Heart left ventricle (tissue), 16 donors: ENCODE results near the gene FRMD4B. TPM values are rescaled to one million over a fixed set of nuclear protein-coding genes. Genes with fewer than 3 reads are reported as not detected.
"Not testable (repeated sequence)": the region's sequence is repeated elsewhere in the genome, so short reads cannot be mapped to it uniquely, and the experiment has no call there.

Source experiments
- ATAC-seq, 4 donors: fragments of 200-7000 bp; cut with Tn5 transposase; one replicate each; pipeline ENCODE4 v1.9.1; 2020 to 2022; ENCODE audit warnings: moderate library complexity in 4 of 4, mild to moderate bottlenecking in 3 of 4, moderate number of reproducible peaks in 1 of 4
- DNase-seq, 5 donors: peaks; one replicate each; pipeline ENCODE4 v3.0.0-alpha.2; 2020
- H3K27ac ChIP-seq, 12 donors: fragments of 200-600 bp; sonication (generic) in 4 of 12; one replicate each; pipeline versions ENCODE4 v1.5.0 to v1.8.0; 2016 to 2022; ENCODE audit warnings: mild to moderate bottlenecking in 2 of 12
- H3K27me3 ChIP-seq, 9 donors: fragments of 200-600 bp; sonication (generic) in 2 of 9; one replicate each; pipeline versions ENCODE4 v1.5.1 to v1.8.0; 2016 to 2022; ENCODE audit warnings: mild to moderate bottlenecking in 3 of 9
- H3K36me3 ChIP-seq, 9 donors: fragments of 200-600 bp; sonication (generic) in 2 of 9; one replicate each; pipeline versions ENCODE4 v1.5.0 to v1.8.0; 2018 to 2022; ENCODE audit warnings: mild to moderate bottlenecking in 2 of 9
- H3K4me1 ChIP-seq, 12 donors: fragments of 200-600 bp; sonication (generic) in 4 of 12; one replicate each; pipeline versions ENCODE4 v1.5.0 to v1.8.0; 2016 to 2022; ENCODE audit warnings: mild to moderate bottlenecking in 3 of 12
- H3K4me3 ChIP-seq, 12 donors: fragments of 200-600 bp; sonication (generic) in 4 of 12; one replicate each; pipeline versions ENCODE4 v1.5.0 to v1.8.0; 2017 to 2022; ENCODE audit warnings: mild to moderate bottlenecking in 9 of 12, moderate library complexity in 4 of 12
- H3K9me3 ChIP-seq, 12 donors: fragments of 200-600 bp; sonication (generic) in 4 of 12; one replicate each; pipeline versions ENCODE4 v1.5.0 to v1.8.0; 2016 to 2022; ENCODE audit warnings: mild to moderate bottlenecking in 1 of 12
- CTCF ChIP-seq, 12 donors: fragments of 200-600 bp; sonication (generic) in 4 of 12; IDR thresholded peaks; one replicate each; pipeline versions ENCODE4 v1.5.0 to v1.8.0; 2018 to 2022; ENCODE audit warnings: antibody characterized with exemption in 12 of 12, mild to moderate bottlenecking in 5 of 12
- POLR2A ChIP-seq, 2 donors: fragments of 450-650 bp; IDR thresholded peaks; one replicate each; pipeline ENCODE4 v1.6.1; 2017; ENCODE audit warnings: antibody characterized with exemption in 2 of 2, mild to moderate bottlenecking in 2 of 2, moderate library complexity in 2 of 2
- WGBS, 4 donors: extraction: QIAGEN DNeasy Blood & Tissue Kit in 2 of 4; methylation state at CpG; one replicate each; pipeline versions ENCODE4 v1.1.5 to v1.1.7; 2013 to 2018; 5-methylcytosine and 5-hydroxymethylcytosine counted together
- intact Hi-C, 10 donors: fragments of 100-400 bp; cut with DNase I; formaldehyde crosslinking; loops; one replicate each; pipeline versions ENCODE4 v1.11.1 to v1.14.2; 2022
- polyA plus RNA-seq, 2 donors: library from polyadenylated mRNA; stranded (reverse); fragments of 200-250 nt; gene quantifications; one replicate each; pipeline ENCODE4 v1.2.3, GENCODE V29; 2013
- total RNA-seq, 9 donors: library from RNA; depleted of rRNA in 2 of 9; stranded (reverse); fragments of >200 nt in 2 of 9; fragmentation: NEBNext Ultra II Directional in 3 of 9; extraction: Animal tissue kit (Norgen Biotek cat#: 25700) in 3 of 9; gene quantifications; one replicate each; pipeline versions ENCODE4 v1.1.0 to v1.2.4, GENCODE V29; 2016 to 2023
- donor health status: ischemic (EF 13 %, LVEDD 7.1; RV severe dilation, severe dysfunction).
- donor health status: healthy with polysubstance abuse.
- donor health status: DM: no; HTN: yes; CAD: no.
- donor health status: DM: no; HTN: no; CAD: no.
- donor health status: ischemic (EF 25% LVEDD 6.9; RV normal size, moderate dysfunction).
- donor health status: ischemic (EF 25% LVEDD 5.7; RV mildly dilated, moderate dysfunction).
- donor health status: healthy.
- donor health status: DM: yes; HTN: yes; CAD: no.
- donor health status: ischemic (EF 35%, LVEDD 5.7; RV mildly dilated, moderate dysfunction).
- donor health status: nonischemic (EF 11% LVEDD 7.7; RV severe dilation, severe dysfunction).
- donor health status: DM: yes; HTN: yes; CAD: no.
- donor health status: PGD.
- donor health status: ischemic (EF 29% LVEDD 5.4; RV normal size, mild dysfunction).
- donor health status: nonischemic (EF 23%, LVEDD 6.1; RV moderate dilation, normal function).

Gene FRMD4B
- total and polyA plus RNA-seq, 11 donors = 3.4 to 42.8 (median 10.9) TPM

- peaks cover 0 to 10% (median 0%) of the 10 kb centered on the region in 12 donors for H3K4me1 ChIP-seq
- no peaks in the 10 kb centered on the region for H3K27me3 ChIP-seq
- no peak overlapping the region for H3K27ac ChIP-seq
- ATAC-seq (no peak), DNase-seq (no peak)
- H3K36me3 ChIP-seq = peaks cover 0 to 40% (median 9%) of the 10 kb centered on the region in 9 donors
- WGBS, 4 donors = 90 to 93% (median 90%) methylated on average over 4 of the region's 4 CpGs
- TF ChIP-seq CTCF (IDR thresholded peaks at IDR 0.05) (no peak), POLR2A (IDR thresholded peaks at IDR 0.05) (no peak)
- intact Hi-C loops = no loop called here
- H3K4me3 ChIP-seq = no peak overlapping the region
- no peaks in the 10 kb centered on the region for H3K9me3 ChIP-seq
Observed at GRCh38 chr3:69283913-69284611, 101.8 kb downstream of the FRMD4B start.

- peaks cover 0 to 40% (median 9%) of the 10 kb centered on the region in 9 donors for H3K36me3 ChIP-seq
- no peak for ATAC-seq
- H3K27ac ChIP-seq = no peak overlapping the region
- WGBS, 4 donors = 88 to 93% (median 89%) methylated on average over 5 of the region's 5 CpGs
- DNase-seq = no peak
- H3K4me1 ChIP-seq = peaks cover 0 to 5% (median 0%) of the 10 kb centered on the region in 12 donors
- intact Hi-C loops = no loop called here
- no peaks in the 10 kb centered on the region for H3K9me3 ChIP-seq
- no peak overlapping the region for H3K4me3 ChIP-seq
- H3K27me3 ChIP-seq = no peaks in the 10 kb centered on the region
- TF ChIP-seq POLR2A (IDR thresholded peaks at IDR 0.05) (no peak), CTCF (IDR thresholded peaks at IDR 0.05) (no peak)
Observed at GRCh38 chr3:69283496-69283895, 102.4 kb downstream of the FRMD4B start.

GRCh38 chr3:69282181-69282580 lies 103.7 kb downstream of the FRMD4B start:
- peak in 1 of 4 donors; percentile 52 for ATAC-seq
- 54 to 70% (median 59%) methylated on average over 3 of the region's 3 CpGs for WGBS, 4 donors
- Histone ChIP-seq H3K27ac (no peak overlapping the region), H3K27me3 (no peaks in the 10 kb centered on the region), H3K4me1 (peaks cover 0 to 1% (median 0%) of the 10 kb centered on the region in 12 donors), H3K4me3 (no peak overlapping the region), H3K9me3 (no peaks in the 10 kb centered on the region), H3K36me3 (peaks cover 0 to 34% (median 8%) of the 10 kb centered on the region in 9 donors)
- no peak for TF ChIP-seq POLR2A (IDR thresholded peaks at IDR 0.05)
- no peak for TF ChIP-seq CTCF (IDR thresholded peaks at IDR 0.05)
- DNase-seq = no peak
- intact Hi-C loops = no loop called here

- WGBS, 4 donors = 93 to 96% (median 95%) methylated on average over 8 of the region's 8 CpGs
- H3K4me1 ChIP-seq, ATAC-seq, H3K27ac ChIP-seq, H3K36me3 ChIP-seq, H3K9me3 ChIP-seq, H3K27me3 ChIP-seq, H3K4me3 ChIP-seq: not testable (repeated sequence)
- DNase-seq = peak in 1 of 5 donors; percentile 37
- intact Hi-C loops = loop anchor here in 1 of 10 donors (2.0 kb wide), 1 partner anchor 119 kb away; no protein-coding TSS in a partner anchor
Observed at GRCh38 chr3:69277403-69277802, 108.5 kb downstream of the FRMD4B start.
